Measurements from ENCODE around the gene TMEM167B.
"Not testable (repeated sequence)": the region's sequence is repeated elsewhere in the genome, so short reads cannot be mapped to it uniquely, and the experiment has no call there.

TMEM167B gene
- total RNA-seq = 94.6 to 104 reads per million in 2 donors

DNA sequence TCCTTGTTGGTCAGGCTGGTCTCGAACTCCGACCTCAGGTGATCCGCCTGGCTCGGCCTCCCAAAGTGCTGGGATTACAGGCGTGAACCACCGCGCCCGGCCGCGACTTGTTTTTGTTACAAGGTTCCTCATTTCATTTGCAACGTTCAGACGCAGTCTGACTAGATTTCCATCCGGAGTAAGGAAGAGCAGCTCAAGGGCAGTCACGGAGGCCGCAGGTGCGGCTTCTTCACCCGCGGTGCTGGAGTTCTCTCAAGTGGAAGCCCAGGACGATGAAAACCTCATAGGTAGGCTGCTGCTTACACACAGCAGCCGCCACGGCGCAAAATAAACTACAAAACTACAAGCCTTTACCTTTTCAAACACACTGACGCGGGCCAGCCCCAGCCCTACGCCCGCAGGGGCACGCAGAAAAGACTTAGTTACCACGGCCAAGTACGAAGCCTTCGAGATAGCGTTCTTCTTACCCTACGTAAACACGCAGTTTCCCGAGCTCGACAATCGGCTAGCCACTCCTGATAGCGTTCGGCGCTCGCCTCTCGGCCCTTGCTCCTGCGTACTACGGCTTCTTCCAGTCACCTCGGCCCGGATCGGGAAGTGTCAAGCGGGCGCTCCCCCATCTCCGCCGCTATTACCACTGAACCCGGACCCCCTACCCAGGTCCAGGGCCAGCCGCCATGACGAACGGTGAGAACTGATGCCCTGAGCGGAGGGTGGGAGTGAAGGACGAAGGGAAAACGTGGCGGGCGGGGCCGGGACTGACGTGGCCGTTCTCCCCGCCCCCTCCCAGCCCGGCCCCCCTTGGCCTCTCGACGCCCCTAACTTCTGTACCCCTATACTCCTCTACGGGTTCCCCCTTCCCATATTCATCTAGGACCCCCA is at the start of gene TMEM167B:
Gene TMEM167B (plus strand): TSS at position 569 of the 882 bp plus-strand sequence. CDS start 109 bp downstream, at position 678.
- peak; percentile 76 for DNase-seq

DNA sequence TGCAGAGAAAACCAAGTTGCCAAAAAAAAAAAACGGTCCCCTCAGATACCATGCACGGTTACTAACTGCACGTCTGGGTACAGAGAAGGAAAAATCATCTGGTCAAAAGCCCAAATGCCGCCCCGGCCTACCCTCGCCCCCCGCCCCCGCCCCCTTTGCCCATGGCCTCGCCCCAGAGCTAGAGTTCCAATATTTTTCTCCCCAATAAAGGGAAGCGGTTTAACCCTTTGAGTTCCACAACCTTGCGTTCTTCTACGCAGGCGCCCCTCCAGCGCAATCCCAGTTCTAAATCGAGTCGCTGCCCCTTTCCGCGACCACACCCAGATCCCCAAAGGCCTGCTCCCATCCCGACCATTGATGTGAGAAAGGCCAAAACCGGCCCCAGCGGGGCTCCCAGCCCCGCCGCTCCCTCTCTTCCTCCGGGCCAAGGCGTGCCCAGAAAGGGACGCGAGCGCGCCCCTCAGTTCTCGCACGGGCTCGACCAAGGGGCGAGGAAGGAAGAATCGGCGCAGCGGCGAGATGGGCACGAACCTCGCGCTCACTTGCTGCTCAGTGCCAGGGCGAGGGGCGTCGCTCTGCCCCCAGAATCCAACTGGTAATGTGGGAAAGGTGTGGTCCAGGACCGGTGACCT is 49.5 kb upstream of the TMEM167B start:
- peak; percentile 22 for DNase-seq

DNA sequence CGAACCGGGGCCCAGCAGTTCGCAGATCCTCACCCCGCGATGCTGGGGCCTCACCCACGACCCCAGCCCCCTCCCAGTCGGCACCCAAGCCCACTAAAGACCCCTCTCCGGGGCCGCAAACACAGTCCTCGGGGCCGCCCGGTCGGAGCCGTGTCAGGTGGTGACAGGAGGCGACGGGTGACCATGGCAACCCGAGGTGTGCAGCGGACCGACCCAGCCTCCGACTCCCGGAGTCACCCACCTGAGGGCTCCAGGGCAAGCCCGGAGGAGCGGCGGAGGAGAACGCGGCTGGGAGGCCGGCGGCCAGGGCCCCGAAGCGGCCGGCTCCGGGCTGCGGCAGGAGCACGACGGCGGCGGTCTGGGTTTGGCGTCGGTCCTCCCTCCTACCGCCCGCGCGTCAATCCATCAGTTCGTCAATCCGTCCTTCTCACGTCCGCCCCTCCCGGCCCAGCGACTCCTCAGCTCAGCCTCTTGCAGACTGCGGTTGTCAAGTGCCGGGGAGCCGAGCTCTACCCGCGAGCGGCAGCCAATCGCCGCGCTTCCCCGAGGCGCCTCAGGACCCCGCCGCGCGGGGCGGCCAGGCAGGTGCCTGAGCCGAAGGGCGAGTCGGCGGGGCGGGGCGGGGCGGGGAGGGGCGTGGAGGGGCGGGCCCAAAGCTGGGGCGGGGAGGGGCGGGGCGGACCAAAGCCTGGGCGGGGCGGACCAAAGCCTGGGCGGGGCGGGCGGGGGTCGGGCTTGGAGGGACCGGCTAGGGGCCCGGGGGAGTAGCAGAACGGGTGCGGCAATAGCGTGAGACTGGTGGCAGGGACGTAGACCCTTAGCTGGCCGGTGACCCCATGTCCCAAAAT is 48.7 kb upstream of the TMEM167B start, which contains the start of gene WDR47:
Gene WDR47 (minus strand): TSS at position 482 of the 848 bp plus-strand sequence. CDS start 18,590 bp downstream, outside the sequence.
- DNase-seq = peak; percentile 95

DNA sequence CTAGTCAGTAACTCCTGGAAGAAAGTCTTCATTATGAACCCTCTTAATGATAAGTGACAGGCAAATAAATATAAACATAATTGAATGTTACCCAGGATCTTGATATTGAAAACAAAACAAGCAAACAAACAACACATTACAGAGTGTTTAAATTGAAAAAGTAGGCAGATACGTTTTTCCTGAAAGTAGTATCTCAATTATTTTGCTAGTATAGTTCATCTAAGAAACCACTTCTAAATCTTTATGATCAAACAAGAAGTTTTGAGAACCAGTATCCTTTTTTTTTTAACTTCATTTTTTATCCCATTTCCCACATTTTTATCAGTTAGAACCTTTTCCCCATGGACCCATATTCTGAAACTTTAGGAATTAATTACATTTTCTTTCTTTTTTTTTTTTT is 45.0 kb upstream of the TMEM167B start:
- DNase-seq = no peak

DNA sequence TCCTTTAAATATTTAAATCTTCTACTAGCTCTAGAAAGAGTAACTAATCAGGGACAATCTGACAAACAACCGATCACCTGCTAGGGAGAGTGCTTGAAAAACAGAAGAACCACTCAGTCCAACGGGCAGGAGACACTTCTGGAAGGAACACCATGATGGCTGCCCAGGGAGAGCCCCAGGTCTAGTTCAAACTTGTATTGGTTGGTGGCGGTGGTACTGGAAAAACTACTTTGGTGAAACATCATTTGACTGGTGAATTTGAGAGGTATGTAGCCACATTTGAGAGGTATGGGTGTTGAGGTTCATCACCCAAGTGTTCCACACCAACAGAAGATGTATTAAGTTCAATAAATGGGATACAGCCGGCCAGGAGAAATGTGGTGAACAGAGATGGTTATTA is 43.9 kb upstream of the TMEM167B start:
- no peak for DNase-seq

DNA sequence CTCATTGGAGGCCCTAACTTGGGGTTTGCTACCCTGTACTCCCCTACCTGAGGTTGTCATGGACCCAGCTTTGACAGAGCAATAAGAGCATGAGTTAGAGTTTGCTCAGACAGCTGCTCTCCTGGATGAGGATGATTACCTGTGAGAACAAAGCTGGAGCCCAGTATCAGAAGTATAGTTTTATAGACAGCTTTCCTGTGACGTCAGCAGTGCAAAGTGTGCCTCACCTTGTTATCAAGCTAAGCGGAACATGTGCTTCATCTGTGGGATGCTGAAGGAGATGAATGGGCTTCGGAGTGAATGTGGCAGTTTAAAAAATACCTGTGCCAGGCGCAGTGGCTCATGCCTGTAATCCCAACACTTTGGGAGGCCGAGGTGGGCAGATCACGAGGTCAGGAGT is 43.2 kb upstream of the TMEM167B start:
- no peak for DNase-seq

DNA sequence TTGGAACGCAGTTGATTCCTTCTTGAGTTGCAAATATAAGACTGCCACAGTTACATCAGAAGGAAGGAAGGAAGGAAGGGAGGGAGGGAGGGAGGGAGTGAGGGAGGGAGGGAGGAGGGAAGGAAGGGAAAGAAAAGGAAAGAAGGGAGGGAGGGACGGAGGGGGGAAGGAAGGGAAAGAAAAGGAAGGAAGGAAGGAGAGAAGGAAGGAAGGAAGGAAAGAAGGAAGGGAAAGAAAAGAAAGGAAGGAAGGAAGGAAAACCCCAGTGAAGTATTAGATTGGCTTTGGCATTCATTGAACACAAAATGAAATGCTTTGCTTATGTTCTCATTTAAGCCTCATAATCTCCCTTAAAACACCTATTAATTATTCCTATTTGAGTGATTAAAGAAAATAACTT is 42.2 kb upstream of the TMEM167B start:
- DNase-seq = no peak

DNA sequence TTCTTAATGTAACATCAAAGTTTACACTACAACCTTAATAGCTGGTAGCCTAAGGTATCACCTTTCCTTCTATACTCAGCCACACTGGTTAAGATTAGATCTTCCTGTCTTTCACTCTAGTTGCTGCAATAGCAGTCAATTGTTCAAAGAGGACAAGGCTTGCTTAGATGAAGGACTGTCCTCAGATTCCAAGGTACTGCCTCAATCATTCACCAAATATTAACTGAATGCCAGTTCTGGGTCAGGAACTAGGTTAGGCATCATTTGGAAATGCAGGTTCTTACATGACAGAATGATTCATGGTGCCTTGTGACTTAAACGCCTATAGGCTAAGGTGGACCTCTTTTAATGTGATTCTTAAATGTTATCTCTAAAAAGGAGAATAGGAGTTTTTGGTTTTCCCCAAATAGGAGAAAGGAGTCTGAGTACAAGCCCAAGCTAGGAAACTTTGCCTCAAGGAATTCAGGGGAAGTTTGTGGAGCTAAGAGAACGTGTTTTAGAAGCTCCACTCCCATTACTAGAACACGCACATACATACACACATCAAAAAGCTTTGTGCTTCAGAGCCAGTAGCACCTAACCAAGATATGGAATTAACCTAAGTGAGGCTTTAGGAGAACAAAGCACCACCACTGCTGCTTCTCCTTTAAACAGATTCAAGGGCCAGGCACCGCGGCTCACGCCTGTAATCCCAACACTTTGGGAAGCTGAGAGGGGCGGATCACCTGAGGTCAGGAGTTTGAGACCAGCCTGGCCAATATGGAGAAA is 40.2 kb upstream of the TMEM167B start:
- no peak for DNase-seq

DNA sequence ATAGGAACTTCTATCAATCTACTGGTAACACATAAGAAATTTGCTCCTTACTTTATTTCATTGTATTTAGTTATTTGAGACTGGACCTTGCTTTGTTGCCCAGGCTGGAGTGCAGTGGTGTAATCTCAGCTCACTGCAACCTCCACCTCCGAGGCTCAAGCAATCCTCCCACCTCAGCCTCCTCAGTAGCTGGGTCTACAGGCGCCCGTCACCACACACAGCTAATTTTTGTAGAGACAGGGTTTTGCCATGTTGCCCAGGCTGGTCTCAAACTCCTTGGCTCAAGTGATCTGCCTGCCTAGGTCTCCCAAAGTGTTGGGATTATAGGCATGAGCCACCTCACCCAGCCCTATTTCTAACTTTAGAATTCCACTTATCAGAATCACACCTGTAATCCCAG is 38.4 kb upstream of the TMEM167B start:
- DNase-seq = not testable (repeated sequence)

DNA sequence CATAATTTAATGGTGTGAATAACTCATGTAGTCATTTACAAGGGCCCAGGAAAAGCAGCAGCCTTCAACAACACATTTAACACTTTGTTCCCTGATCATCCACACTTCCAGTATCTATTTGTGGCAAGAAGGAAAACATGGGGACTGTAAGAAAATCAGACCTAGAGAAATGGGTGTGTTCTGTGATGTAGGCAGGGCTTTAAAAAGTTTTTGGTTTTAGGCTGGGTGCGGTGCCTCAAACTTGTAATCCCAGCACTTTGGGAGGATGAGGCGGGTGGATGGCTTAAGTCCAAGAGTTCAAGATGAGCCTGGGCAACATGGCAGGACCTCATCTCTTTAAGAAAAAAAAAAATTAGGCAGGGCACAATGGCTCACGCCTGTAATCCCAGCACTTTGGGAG is 34.5 kb upstream of the TMEM167B start:
- no peak for DNase-seq

DNA sequence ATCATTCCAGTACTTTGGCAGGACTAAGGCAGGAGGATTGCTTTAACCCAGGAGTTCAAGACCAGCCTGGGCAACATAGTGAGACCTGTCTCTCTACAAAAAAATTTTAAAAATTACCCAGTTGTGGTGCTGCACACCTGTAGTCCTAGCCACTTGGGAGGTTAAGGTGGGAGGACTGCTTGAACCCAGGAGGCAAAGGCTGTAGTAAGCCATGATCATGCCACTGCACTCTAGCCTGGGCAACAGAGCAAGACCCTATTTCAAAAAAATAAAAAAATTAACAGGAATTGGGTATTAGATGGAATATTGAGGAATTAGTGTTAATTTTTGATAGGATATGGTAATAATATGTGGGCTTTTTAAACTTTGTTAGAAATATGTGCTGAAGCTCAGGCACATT is 31.5 kb upstream of the TMEM167B start:
- DNase-seq = no peak

DNA sequence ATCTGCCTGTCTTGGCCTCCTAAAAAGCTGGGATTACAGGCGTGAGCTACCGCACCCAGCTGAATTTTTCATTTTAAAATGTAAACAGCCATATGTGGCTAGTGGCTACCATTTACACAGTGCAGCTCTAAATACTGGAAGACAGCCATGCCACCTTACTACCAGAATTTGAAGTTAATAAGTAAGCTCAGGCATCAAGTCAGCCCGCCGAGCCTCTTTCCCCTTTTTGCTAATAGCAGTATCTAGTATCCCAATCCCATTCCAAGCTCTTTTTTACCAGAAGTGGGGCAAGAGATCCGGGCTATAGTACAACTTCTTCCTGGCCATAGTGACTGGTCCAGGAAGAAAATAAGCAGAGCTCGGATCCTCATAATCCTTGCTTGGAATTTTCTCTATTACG is 29.9 kb upstream of the TMEM167B start:
- no peak for DNase-seq

DNA sequence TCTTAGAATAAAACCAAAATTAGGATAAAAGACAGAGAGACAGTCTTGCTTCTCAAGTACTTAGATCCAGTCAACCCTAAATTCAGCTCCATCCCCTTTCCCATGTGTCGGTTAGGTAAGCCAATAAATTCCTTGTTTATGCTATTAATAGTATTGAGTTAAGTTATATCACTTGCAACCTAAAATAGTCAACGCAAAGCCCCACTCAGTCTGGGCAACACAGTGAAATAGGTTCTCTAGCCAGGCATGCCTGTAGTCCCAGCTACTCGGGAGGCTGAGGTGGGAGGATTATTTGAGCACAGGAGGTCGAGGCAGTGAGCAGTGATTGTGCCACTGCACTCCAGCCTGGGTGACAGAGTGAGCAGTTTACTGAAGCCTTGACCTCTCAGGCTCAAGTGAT is 29.4 kb upstream of the TMEM167B start:
- DNase-seq = no peak

DNA sequence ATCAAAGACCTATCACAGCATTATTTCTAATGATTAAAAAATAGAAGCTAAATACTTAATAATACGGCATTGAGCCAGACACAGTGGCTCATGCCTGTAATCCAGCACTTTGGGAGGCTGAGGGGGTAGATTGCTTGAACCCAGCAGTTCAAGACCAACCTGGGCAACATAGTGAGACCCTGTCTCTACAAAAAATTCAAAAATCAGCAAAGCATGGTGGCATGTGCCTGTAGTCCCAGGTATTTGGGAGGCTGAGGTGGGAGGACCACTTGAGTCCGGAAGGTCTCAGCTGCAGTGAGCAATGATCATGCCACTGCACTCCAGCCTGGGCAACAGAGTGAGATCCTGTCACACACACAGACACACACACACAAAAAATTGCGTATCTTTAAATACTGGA is 25.4 kb upstream of the TMEM167B start:
- DNase-seq = no peak

DNA sequence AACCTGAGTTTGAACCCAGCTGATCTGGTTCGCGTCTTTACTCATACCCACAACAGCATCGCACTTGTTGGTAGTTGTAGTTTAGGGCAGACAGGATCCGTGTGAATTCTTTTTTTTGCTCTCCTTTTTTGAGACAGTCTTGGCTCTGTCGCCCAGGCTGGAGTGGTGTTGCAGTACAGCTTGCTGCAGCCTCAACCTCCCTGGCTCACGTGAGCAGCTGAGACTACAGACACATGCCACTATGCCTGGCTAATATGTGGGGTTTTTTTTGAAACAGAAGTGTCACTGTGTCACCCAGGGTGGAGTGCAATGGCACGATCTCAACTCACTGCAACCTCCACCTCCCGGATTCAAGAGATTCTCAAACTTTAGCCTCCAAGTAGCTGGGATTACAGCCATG is 22.7 kb upstream of the TMEM167B start:
- DNase-seq = no peak

DNA sequence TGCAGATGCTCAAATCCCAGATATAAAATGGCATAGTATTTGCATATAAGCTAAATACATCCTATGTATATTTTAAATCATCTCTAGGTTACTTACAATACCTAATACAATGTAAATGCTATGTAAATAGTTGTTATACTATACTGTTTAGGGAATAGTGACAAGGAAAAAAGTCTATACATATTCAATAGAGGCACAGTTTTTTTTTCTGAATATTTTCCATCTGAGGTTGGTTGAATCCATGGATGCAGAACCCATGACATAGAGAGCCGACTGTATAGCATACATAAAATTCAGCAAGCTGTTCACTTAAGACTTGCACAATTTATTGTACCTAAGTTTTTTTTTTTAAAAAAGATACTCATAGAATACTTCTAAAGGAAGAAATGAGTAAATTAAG is 21.3 kb upstream of the TMEM167B start:
- DNase-seq = no peak

DNA sequence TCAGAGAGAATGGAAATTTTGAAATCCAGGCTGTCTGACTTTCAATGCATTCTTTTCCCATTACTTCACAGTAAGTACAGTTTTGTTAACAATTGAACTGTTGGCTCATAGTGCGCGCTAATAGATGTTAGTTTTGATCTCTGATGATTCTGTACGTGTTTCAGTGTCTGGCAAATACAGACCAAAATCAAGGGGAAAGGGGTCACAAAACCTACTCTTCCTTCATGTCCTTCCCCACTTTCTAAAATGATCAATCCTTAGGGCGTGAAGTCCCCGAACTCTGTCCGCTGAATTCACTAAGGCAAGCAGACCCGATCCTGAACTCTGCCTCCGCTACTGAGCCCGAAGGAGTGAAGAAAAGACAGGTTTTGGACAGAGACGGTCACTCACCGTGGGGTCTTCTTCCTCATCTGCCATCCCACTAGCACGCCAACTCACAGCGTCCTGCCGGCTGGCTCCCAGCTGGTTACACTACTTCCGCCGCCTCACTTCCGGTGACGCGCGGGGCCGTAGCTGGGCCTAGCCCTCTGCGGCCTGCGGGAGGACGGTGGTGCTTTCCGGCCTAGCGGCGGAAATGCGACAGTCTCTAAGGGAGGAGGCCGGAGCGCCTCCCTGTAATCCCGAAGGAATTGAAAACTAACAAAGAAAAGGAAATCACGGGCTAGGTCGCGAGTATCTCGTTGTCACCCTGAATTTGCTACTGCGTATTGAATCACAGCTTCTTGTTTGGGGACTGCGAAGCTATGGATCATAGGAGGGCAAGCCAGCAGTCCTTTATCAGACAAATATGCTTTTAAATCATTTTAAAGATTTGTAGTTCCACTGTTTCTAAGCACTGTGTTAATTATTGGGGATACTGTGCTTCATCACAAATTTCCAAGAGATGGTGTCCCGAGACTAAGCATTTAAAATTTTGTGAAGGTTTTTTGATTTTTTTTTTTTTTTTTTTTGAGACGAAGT is 14.8 kb upstream of the TMEM167B start, which contains the start of gene TAF13:
Gene TAF13 (minus strand): TSS at position 473 of the 960 bp plus-strand sequence. CDS start 56 bp downstream, at position 417.
- peak; percentile 77 for DNase-seq

DNA sequence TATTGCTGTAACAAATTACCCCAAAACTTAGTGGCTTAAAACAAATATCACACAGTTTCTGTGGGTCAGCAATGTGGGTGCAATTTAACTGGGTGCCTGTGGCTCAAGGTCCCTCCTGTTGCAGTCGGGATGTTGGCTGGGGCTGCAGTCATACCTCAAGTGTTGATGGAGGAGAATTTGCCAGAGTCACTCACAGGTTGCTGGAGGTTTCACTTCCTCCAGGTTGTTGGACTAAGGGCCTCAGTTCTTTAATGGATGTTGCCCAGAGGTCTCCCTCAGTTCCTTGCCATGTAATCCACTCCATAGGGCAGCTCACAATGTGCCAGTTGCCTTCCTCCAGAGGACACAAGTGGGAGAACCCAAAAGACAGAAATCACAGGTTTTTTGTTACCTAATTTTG is 12.2 kb upstream of the TMEM167B start:
- DNase-seq = no peak

DNA sequence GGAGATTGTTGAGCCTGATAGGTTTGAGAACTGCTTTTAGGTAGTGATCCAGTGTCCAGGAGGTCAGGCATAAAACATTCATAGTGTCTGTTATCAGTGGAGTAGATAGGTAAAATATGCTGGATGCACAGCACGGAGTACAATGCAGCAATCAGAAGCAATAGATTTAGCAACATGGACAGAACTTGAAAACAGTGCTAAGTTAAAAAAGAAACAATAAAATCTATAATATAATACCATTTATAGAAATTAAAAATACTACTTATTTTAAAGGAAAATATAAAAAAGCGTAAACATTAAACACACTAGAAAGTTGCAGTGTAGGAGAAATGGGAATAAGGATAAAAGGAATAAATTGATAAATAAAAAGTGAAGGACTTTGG is 11.3 kb upstream of the TMEM167B start:
- DNase-seq = no peak

DNA sequence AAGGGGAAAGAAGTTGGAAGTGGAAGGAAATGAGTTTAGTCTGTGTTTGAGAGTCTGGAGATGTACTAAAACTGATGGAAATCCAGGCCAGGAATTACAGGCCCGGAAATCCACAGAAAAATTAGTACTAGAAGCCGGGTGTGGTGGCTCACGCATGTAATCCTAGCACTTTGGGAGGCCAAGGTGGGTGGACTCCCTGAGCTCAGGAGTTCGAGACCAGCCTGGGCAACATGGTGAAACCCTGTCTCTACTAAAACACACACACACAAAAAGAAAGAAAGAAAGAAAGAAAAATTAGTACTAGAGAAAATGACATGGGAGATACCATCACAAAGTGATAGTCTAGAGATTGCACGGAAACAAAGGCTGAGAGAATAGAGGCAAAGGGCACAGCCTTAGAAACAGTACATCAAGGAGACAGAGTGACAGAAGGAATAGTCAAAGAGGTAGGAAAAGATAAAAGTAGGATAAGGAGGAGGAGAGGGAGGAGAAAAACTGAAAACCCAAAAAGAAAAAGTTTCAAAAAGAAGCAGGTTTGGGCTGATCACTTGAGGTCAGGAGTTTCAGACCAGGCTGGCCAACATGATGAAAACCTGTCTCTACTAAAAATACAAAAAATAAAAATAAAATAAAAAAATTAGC is 10.0 kb upstream of the TMEM167B start:
- DNase-seq = no peak

DNA sequence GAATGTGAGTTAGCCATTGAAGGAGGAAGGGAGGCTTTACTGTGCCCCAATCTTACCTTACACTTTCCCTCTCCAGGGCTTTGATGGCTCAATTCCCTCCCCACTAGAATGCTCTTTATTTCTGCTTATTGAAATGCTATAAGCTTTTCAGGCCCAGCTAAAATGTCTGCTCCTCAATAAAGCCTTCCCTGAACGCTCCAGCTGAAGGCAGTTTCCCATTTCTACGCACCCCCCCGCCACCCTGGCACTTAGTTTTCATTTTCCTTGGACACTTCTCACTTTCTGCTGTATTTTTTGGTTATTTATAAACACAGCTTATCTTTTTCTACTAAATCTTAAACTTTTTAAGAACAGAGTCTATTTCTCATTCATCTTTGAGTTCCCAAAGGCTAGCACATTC is 7.1 kb upstream of the TMEM167B start:
- DNase-seq = no peak

All from T-helper 9 cell (primary cell).